ENCODE data around the gene KIF22.

GRCh38 chr16:29784157-29784556, 6.4 kb upstream of the KIF22 start:
- TF ChIP-seq CTCF (IDR thresholded peaks at IDR 0.05) (no peak), POLR2A (IDR thresholded peaks at IDR 0.05) (no peak)

All from Peyer's patch (tissue), 4 donors.